DMS153 treated with DMSO at 0.1 percent for 48 hours (cell line): Measurements from ENCODE around the gene NFIC.
"Not testable (repeated sequence)": the region's sequence is repeated elsewhere in the genome, so short reads cannot be mapped to it uniquely, and the experiment has no call there.

Experiments used
- DNase-seq: peaks from one replicate; lab custom pipeline; 2025; ENCODE audit not compliant: unreplicated experiment; lab: John Stamatoyannopoulos, UW

The NFIC gene

DNA sequence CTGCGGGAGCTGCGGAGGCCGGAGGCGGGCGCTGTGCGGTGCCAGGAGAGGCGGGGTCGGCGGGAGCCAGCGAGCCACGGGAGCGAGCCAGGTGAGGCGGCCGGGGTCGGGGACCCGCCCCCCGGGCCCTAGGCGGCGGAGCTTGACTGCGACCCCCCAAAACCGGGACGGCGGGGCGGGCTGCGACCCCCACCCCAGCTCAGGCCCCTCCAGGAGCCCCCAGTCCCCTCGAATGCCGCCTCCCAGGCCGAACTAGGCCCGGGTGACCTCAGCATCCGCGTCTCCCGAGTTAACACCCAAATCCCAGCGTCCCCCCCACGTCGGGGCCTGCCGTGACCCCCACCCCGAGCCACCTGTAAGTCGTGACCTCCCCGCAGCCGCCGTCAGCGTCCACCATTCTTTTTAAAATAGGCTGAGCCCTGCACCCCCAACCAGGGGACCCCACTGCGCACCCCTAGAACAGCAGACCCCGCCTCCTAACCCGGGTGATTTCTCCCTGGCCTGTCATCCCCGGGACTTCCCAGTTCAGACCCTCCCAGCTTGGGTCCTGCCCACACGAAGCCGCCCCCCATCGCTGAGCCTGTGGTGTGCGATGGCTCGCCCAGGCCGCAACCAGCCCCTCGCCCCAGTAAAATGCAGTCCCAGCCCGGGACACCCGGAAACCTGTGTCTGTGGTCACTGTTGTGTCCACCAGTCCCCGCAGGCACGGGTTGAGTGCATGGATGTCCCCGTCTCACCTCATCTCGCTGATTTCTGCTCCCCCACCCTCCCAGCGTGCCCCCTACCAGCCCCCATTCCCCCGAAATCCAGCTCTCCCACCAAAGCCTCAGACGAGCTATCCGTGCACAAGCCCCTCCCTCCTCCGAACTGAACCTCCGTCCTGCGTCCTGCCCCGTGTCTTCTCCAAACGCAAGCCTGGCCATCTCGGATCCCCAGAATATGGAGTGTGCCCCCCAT is 140.3 kb downstream of the NFIC start:
- no peak for DNase-seq

DNA sequence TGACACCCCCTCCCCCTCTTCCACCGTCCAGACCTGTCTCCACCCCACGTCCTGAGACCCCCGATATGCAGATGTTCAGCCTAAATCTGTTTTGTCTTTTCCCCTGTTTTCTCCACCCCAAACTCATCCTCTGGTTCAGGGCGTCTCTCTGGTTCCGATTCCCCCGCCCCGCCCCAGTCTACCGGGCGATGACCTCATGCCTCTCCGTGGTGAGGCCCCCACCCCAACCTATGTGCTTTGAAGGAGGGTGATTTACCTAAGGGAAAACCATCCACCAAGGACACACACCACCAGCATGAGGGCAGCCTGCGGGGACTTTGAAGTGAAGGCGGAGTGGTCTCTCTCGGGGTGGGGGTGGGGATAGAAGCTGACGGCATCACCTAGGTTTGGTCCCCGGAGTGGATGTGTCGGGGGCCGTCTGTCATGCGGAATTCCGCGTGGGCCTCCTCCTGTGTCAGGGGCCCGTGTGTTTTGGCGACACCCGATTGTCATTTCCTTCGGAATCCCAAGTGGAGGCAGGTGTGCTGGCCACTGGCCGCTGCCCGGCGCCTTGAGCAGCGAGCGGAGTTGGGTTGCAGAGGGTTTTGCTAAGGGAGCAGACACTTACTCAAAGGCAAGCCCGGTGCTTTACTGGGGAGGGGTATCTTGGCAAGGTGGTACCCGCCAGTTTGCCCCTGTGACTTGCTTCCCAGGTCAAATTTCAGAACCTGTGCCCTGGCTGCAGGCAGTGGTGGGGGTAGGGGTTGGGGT is 141.2 kb downstream of the NFIC start:
- DNase-seq, result no peak

DNA sequence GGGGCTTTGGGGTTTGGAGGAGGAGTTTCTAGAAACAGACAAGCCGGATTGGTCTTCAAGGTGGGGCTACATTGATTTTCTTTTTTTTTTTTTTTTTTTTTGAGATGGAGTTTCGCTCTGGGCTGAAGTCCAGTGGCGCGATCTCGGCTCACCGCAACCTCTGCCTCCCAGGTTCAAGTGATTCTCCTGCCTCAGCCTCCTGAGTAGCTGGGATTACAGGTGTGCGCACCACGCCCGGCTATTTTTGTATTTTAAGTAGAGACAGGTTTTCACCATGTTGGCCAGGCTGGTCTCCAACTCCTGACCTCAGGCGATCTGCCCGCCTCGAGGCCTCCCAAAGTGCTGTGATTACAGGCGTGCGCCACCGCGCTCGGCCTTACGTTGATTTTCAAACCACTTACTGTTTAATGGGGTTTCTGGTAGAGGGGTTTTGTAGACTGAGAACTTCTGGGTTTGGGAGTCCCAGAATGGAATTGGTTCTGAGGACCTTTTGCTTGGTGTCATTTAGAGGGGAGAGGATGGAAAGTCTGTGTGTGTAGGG is 141.8 kb downstream of the NFIC start:
- DNase-seq, result not testable (repeated sequence)

DNA sequence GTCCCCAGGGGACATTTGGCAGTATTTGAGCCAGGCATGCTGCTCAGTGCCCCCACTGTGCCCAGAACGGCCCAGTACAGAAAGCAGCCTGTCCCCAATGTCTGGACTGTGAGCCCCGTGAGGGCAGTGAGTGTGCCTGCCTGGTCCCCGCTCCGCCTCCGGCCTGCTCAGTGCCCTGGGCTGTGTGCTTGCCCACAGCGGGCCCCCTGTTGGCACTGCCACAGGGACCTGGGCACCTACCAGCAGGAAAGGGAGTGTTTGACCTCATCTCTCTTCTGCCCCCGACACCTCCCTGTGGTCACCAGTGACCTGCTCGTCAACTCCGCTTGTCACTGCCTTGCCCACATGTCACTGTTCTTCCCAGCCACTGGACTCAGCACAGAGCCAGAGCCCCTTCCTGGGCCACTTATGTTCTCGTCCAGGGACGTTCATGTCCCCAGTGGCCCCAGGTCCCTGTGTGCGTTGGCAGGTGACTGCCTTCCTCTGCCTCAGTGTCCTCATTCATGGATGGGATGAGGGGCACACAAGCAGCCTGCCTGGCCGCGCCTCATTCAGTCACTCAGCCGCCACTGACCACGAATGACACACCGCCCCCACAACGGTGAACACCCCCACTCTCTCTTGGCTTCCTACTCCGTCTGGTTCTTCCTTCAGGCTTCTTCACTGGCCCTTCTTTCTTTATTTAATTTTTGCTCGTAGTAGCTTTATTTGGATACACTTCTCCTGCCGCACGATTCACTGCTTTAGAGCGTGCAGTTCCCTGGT is 142.6 kb downstream of the NFIC start:
- no peak for DNase-seq

DNA sequence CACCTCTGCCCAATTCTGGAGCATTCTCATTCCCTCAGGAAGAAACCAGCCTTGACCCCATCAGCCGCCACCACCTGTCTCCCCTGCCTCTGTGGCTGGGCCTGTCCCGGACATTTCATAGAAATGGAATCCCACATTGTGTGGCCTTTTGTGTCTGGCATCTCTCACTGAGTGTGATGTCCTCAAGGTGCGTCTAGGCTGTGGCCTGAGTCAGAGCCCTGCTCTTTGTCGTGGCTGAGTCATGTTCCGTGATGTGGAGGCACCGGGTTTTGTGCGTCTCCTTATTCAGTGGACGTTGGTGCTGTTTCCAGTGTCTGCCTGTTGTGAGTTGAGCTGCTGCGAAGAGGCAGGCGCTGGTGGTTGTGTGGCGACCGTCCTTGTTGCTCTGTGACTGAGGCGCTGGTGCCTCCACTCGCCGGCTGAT is 143.2 kb downstream of the NFIC start:
- DNase-seq, result no peak

DNA sequence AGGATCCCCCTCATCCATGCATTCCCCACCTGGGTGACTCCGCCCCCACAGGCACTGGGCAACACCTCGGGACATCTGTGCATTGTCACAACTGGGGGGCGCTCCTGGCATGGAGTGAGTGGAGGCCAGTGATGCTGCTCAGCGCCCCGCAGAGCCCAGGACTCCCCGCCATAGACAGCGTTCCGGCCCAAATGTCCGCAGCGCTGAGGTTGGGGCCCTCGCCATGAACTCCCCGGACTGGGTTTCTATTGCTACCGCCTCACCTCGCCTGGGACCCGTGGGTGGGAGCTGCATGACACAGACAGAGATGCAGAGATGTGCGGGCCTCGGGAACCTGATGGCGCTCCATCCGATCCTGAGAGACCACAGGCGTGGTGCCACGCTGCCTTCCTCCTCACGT is 144.3 kb downstream of the NFIC start:
- DNase-seq, result no peak

DNA sequence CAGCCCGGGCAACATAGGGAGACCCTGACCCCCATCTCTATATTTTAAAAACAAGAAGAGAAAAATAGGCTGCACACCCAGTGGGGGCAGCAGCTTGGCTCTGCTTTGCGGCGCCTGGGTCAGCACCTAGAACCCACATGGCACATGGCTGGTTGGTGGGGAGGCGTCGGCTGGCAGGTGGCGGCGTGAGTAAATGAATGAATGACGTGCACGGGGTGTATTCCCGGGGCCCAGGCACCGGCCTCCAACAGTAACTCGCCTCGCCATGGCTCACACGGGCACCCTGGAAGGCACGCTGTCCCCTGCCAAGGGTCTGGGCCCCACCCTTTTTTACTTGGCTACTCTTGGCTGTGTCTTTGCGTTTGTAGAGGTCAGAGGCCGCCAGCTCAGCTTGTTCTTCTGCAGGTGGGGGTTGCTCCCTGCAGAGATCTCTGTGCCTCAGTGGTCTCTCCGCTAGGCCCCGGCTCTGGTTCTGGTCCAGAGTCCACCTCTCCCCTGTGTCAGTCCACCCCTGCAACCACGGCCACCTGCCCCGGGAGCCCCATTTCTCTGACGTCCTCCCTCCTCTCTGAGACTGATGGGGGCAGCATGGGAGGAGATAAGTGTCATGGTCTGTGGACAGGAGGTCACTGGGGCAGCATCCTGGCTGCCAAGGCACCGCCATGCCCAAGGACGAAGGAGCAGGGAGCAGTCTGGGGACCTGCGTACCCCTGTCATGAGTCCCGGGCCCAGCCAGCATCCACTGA is 145.3 kb downstream of the NFIC start:
- no peak for DNase-seq

DNA sequence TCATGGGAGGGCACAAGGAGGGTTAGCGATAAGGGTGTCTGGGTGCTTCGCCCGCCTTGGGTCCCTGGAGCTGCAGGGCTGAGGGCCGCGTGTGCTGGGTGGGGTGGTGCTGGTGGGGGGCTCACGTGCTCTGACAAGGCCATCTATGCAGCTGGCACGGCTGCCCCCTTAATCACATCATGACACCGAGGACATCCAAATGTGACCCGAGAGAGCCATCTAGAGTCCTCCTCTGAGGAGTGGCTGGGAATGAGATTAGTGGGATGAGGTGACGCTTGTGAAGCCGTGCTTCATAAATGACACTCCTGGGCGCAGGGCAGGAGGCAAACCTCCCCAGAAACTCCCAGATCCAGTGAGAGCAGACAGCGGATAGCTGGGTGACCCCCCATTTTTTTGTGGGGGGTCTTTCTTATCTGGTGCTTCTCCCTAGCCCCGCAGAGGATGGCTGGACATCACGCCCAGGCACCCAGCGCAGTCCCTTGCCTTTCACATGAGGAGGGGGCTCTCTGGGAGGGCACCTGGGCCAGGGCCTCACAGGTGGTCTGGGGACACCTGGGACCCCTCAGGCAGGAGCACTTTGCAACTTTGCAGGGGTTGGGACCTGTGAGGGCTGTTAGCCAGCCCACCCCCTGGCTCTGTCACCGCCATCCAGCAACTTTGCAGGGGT is 146.3 kb downstream of the NFIC start:
- DNase-seq, result no peak

DNA sequence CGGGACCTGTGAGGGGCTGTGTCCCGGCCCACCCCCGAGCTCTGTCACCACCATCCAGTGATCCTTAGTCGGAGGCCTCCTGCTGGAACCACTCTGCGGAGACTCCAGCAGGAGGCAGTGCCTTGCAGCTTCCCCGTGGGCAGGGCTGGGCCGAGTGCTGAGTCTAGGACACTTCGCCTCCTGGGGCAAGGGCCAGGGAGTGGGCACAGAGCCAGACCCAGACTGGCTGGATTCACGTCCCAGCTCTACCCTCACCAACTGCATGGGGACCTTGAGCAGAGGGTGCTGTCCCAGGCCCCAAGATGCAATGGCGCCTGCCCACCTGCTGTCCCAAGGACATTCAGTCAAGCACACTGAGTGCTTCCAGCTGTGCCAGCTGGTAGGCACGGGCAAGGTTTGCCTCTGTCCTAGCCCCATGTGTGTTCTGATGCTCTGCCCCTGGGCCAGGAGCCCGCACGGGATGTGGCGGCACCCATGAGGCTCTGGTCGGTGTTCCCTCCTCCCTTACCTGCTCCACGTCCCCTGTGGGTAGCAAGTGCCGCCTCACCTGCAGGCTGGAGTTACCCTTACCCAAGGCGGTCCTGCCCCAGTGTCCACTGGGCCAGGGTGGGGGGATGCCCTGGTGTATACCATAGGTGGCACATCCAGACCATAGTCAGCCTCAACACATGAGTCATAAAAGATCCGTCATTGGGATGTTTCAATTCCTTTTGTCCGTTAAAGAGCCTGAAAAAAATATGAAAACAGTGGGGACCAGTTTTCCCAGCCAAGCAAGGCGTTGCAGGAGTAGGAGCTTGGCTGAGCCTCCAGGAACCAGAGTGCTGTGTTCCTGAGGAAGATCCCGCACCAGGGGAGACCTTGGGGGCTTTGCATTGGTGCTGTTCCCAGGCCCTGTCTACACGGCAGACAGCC is 147.1 kb downstream of the NFIC start:
- no peak for DNase-seq

DNA sequence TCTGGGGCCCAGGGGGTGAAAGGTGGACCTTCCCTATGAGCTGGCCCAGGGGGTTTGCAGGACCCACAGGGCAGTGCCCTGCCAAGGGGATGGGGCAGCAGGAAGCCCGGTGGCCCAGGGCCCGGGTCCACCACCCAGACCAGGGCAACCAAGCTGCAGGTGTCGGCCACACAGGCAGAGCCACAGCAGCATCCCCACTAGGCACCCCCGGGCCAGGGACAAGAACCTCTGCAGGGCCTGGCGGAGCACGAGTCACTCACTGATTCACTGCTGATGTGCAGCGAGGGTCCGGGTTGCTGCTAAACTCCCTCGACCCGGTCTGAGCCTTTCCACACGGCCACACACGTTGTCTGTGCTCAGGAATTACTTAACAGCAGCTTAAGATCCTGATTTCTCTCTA is 148.5 kb downstream of the NFIC start:
- DNase-seq, result no peak

DNA sequence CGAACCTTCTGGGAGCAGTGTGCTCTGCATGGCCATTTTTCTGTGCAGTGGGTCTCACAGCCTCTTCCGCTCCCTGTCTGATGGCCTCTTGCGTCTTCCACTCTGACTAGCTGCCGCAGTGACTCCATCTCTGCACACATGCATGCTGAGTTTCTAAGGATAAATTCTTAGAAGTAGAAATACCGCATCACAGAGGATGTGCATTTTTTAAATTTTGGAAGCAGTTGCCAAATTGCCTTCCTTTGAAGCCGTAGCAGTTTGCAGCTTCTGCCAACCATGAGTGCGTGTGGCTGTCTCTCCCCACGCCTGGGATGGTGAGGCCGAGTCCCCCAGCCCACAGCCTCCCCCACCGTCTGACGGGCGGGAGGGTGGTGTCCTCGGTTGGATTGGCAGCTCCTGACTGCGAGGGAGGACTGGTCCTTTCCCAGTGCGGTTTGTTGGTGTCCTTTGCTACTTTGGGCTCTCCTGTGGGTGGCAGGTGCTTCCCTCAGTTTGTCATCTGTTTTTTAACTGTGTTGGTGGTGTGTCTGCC is 149.6 kb downstream of the NFIC start:
- DNase-seq, result no peak

DNA sequence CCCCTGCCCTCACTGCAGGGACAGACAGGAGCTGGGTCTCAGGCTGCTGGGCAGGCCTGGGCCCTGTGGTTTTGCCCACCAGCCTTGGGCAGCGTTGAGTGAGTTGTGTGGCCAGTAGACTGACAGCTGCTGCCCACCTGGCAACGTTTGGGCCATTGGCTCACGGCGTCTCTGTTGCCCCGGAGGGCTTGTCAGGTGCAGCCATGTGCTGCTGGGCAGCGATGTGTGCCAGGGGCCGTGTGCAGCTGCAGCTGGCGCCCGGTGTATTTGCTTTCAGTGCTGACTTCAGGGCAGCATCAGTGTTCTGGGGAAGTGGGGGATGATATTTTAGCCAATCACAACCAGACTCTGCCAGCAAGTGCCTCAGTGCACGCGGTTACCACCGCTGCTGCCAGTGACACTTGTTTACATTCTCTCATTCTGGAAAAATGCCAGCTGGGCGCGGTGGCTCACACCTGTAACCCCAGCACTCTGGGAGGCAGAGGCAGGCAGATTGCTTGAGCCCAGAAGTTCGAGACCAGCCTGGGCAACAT is 150.4 kb downstream of the NFIC start:
- peak; percentile 14 for DNase-seq

DNA sequence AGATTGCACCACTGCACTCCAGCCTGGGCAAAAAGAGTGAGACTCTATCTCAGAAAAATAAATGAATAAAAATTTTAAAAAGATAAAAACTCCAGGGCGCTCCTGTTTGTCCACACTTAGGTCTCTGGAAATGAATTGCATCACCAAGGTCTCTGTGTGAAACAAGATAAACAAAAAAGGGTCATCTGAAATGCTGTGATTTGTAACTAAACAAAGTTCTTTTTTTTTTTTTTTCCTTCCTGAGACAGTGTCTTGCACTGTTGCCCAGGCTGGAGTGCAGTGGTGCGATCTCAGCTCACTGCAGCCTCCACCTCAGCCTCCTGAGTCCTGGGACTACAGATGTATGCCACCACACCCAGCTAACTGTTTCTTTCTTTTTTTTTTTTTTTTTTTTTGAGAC is 151.3 kb downstream of the NFIC start:
- DNase-seq, result no peak

DNA sequence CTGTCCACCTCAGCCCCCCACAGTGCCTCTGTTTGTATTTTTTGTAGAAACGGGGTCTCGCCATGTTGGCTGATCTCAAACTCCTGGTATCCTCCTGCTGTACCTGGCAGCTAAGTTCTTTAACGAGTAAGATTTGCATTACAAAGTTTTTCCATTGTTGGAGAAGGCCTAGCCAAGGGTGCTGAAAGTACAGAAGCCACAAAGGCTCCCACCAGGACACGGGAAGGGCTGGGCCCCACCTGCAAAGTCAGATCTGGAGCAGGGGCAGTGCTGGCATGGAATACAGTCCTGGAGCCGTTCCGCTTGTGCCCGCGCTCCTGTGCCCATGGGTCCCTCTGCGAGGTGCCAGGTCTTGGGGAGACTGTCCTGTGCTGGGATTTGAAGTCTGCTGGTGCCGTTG is 151.9 kb downstream of the NFIC start:
- DNase-seq, result no peak

DNA sequence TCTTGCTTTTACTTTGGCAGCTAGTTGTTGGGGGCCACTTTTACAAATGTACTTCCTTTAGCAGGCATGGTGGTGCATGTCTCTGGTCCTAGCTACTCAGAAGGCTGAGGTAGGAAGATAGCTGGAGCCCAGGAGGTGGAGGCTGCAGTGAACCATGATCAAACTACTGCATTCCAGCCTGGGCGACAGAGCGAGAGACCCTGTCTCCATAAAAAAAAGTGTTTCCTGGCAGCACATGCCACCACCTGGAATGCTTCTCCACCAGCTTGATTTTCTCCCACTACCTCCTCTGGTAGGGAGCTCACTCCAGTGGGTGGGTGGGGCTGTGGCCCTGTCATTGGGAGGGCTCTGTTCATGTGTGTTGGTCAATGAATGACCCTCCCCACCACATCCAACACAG is 152.3 kb downstream of the NFIC start:
- DNase-seq, result no peak
